ENCODE results near the gene ADRA2C.

ADRA2C gene

DNA sequence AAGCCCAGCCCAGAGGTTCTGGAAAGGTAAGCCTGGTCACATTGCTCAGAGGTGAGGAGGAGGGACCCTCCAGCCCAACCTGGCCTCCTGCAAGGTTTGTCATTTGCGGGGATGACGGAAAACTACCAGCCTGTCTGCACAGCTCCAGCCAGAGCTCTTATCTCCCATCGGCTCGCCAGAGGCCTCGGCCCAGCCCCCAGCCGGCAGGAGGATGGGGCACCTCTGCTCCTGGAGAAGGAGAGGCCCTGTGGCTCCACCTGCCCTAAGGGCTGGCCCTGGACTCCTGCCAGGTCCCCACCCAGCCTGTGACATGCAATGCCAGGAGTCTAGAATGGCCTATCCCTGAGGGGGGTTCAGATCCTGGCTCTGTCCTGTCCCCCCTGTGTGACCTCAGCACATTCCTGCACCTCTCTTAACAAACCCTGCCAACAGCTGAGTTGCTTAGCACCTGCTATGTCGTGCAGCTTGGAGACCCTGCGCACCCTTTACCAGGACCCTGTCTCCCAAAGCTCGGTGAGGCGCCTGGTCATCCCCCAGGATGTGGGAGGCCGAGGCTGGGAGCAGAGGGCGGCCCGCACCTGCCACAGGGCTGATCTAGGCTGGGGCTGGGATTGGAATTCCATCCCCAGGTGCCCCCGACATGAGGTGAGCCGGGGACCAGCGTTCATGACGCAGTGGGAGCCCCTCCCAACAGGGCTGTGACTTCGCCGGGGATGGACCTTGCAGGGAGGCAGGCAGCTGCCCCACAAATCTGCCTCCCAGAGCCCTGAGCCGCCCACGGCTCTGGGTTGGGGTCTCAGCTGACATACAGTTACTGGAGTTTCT lies 14.4 kb downstream of the ADRA2C start:
- no peak for DNase-seq

DNA sequence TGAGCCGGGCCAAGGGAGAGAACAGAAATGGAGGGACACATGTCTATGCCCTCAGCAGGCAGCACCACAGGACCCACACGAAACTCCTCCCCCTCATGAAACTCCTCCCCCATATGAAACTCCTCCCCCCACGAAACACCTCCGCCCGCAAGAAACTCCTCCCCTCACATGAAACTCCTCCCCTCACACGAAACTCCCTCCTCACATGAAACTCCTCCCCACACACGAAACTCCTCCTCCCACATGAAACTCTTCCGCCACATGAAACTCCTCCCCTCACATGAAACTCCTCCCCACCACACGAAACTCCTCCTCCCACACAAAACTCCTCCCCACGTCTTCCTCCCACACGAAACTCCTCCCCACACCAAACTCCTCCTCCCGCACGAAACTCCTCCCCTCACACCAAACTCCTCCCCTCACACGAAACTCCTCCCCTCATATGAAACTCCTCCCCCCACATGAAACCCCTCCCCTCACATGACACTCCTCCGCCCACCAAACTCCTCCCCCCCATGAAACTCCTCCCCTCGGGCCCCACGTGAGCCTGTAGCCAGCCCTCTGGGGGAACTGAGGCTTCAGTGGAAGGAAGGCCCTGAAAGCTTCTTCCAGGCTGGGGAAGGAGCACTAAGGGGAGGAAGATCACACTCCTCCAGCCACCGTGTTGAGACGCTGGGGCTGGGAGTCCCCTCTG lies 15.2 kb downstream of the ADRA2C start:
- no peak for DNase-seq

DNA sequence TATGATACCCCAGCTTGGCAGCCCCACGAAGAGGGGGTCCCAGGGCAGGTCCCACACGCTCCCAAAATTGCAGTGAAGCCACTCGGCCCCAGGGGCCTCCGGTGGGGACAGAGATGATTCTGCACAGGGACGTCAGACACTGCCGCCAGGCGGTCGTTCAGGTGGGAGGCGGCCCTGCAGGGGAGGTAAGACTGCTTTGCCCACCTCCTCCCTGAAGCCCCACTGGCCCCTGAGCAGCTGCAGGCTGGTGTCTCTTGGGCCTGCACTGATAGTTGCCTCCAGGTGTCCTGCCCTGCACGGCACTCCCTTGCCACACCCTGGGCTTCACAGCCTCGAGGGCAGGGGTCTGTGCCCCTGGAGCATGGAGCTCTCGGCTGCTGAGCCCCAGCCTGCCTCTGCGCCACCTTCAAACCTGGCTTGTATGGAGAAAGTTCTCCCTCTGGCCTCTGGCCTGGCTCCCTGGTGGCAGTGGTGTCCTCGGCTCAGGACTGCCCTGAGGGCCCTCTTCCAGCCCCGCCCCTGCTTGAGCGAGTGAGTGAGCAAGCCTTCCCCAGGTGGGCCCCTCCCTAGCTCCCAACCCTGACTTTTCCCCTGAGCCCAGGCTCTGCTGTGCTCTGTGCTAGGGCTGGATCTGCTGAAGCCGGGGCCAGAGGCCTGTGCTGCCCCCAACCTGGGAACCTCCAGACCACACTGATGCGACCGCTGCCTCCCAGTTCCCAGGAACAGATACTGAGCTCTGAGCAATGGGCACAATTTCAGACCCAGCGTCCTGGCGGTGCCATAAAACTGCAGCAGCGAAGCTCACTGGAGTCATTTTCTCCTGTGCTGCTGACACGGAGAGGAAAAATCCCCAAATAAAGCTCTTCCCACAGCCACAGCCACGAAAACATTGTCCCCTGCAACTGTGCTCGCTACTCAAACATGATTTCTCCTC lies 16.1 kb downstream of the ADRA2C start:
- DNase-seq, result no peak

DNA sequence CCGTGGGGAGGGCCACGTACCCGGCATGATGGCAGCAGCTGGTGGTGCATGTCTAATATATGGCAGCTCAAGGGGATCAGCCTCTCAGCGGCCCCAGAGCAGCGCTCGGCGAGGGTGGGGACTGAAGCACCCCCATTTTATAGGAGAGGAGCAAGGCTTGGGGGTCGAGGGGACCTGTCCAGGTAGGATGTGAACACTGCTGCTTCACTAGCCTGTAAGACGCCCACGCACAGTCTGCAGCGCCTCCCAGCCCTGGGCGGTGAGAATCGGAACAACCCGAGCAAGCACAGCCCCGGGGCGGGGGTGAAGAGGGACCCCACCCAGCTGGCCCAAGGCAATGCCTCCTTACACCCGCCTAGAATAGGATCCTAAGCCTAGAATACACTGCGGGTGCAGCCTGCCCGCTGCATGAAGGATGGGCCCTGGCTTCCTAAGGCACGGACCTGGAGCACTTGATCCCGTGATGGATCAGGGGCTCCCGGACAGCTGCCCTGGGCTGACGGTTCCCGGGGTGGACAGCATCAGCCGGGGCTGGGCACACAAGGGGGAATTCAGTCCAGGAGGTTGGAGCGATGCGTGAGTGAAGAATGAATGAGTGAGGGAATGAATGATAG lies 17.6 kb downstream of the ADRA2C start:
- no peak for DNase-seq

DNA sequence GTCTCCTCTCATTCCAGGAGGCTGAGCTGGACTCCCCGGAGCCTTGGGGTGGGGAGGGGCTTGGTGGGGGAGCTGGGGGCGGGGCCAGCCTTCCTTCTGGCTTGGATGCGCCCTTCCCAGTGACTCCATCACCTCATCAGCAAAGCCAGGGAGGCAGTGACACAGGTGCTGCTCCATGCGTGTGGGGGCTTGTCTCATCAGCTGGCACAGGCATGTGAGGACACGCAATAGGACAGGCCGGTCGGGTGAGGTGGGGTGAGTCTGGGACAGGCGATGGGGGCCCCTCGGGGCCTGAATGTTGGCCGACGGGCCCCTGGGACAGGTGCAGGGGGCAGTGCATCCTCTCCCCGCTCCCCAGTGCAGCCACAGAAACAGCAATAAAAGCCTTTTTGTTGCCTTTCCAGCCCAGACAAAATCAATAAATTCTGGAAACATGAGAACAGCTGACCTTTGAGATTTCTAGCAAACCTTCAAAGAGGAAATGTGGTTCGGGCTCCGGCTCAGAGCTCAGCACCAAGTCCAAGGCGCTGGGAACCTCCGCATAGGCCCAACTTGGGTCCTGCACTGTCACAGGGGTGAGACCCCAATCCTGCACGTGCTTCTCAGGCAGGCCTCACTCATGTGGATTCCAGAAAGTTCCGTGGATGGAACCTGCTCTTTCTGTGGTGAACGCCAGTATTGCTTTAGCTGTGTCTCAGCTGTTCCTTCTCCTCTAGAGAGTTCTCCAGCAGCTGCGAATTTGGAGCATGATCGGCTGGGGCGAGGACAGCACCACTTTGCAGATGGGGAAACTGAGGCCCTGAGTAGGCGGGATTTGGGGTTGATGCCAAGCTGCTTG lies 18.5 kb downstream of the ADRA2C start:
- DNase-seq, result no peak

DNA sequence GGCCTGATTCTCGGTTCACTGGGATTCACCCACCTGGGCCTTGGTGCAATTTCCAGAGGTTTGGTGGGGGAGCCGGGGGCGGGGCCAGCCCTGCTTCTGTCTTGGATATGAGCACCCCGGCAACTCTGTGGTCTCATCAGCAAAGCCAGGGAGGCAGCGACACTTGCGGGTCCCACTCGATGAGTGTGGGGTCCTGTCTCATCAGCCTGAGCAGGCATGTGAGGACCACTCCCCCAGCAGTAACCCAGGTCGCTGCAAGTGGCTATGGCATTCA lies 19.0 kb downstream of the ADRA2C start:
- DNase-seq, result no peak

DNA sequence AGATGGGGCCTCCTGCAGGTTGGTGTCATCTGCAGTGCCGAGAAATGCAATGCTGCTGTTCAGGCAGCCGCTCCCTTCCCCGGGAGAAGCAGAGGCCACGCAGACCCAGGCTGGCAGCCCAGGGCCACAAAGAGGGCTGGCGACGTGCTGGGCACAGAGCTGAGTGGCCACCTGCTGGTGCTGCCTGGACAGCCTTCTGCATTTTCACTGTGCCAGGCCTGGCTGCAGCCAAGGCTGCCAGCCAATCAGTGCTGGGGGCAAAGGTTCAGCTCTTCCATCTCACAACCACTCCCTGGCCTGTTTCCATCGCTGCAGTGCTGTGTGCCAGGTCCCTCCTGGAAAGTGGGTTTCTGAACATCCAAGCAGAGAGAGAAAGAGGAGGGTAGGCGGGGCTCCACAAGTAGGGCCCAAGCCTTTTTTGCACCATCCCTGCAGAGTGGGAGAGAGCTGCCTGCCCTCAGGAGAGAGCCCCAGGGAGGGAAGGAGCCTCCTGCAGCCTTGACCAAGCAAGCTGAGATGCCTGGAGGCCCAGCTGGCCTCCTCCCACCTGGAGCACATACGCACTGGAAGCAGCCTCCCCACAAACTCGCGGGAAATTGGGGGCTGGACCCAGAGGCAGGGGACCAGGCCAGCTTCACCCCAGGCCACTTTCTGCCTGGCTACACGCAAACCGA lies 20.1 kb downstream of the ADRA2C start:
- DNase-seq, result no peak

DNA sequence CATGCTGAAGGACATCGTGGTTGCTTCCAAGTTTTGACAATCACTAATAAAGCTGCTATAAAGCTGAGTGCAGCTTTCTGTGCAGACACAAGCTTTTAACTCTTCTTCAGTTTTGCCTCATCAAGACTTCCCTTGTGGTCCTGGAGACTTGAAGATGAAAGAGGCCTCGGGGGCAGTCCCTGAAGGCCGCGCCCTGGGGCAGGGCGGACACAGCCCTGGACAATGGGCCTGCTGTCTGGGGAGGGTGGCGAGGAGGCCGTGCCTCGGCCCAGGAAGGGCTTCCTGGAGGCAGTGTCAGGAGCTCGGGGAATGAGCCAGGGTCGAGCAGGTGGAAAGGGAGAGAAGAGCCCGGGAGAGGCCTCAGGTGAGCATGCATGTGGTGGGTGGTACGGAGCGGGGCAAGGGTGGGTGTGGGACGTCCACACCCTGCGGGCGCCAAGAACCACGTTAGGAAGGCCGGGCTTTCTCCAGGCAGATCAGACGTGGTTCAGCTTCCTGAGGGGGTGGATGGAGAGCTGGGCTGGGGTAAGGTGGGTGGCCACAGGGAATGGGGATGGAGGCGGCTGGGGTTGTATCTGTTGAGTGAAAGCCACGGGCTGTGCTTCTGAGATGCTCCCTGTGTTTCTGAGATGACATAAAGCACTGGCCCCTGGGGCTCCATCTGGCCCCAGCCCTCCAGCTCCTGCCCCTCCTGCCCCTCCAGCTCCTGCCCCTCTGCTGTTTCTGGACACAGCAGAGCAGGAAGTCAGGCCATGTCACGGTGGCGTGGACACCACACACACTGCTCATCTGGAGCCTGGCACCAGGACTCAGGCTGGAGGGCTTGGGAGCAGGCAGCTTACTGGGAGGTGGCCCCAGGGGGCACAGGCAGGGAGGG lies 21.5 kb downstream of the ADRA2C start:
- no peak for DNase-seq

DNA sequence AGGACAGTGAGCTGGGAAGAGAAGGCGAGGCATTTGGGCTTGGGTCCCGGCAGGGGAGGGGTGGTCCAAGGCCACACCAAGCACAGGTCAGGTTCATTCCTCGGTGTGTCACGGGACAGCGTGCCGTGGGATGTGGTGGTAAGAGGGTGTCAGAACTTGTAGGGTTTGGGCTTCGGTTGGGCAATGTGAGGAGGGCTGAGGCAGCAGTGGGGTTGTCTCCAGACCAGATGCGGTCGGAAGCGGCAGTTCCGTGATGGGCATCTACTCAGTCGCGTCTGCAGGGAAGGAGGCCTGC lies 22.1 kb downstream of the ADRA2C start:
- no peak for DNase-seq

DNA sequence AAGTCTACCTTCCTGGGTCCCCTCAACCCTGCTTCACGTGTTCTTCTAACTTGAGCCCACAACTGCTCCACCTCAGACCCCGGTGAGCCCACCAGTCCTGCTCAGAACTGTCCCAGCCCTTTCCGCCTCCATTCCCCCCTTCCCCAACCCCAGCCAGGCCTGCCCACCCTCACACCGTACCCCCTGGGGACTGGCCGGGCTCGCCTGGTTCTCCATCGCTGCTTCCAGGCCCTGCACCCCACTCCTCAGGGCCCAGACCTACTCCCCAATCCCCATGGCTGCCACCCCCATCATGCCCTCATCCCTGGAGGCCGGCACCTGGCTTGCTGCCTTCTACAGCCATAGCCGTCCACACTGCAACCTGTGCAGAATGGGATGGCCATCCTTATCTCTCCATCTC lies 23.4 kb downstream of the ADRA2C start:
- no peak for DNase-seq

DNA sequence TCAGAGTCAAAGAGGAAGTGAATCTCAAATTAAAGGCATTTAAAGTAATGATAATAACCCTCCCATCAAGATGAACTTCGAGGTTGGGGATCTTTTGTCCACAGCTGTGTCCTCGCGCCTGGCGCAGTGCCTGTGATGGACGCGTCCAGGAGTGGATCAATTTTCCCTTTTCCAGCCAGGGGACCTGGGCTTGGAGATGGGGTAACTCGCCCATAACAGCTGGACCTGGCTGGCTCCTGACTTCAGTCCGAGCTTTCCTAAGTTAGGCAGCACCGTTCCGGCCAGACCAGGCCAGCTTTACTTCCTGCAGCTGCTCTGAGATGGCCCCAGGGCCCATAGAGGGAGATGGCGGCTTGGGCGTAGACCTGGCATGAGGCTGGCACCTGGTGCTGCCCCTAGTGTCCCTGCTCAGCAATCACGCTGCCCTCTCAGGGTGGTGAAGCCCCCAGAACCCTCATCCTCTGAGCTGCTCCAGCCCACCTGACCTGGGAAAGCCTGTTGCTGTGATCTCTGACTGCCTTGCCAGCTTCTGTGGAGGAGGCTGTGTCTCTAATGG lies 23.9 kb downstream of the ADRA2C start:
- no peak for DNase-seq

DNA sequence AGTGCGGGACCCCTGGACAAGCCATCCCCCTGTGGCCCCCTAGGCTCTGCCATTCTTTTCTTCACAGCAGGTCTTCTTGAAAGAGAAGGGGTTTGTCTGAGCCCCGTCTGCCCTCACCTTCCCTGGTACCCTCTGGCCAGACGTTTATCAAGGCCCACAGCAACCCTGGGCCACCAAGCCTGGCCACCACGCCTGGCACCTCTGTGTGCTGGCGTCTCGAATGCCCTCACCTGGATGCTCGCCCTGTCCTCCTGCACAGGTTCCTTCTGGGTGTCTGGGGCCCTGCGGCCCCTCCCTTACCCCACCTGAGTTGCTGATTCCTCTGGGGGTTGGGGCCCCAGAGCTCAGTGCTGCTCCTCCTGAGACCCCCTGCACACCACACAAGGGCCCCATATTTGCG lies 25.1 kb downstream of the ADRA2C start:
- DNase-seq, result no peak

DNA sequence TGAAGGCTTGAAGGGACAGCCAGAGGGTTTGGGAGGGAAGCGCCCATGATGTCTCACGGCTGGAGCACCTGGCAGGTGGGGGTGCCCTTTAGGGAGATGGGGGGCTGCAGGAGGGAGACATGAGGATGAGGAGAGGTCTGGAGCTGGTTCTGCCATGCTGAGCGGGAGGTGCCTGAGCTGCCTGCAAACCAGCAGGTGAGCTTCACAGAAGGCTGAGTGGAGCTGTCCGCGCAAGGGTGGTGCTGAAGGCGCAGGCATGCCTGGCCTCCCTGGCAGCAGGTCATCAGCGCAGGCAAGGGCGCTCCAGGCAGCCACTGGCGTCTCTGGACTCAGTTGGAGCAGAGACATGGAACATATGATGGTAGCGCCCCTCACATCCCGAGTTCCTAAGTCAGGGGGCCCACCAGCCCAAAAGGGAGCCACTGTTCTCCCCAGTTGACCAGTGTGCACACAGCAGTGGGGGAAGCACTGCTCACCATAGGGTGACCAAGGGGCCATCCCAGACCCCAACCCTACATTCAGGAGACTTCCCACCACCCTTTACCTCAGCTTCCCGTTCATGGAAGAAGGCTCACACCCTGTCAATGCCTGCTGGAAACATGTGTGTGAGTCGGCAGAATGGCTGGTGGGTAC lies 25.8 kb downstream of the ADRA2C start:
- DNase-seq, result no peak

DNA sequence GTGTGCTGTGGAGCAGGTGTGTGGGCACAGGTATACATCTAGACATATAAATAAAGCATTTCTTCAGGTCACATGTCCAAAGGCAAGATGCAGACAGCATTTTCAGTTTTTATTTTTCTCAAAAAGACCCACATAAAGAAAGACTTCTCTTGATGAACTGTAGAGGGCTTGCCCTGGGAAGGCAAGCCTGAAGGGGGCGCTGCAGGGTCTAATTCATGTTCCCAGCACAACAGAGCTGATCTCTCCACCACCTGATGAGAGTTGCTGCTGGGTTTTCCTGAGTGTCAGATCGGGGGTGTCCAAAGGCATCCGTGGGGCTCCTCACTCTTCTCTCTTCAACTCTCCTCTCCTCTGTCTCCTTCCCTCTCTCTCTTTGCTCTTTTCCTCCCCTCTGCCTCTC lies 26.6 kb downstream of the ADRA2C start:
- no peak for DNase-seq

DNA sequence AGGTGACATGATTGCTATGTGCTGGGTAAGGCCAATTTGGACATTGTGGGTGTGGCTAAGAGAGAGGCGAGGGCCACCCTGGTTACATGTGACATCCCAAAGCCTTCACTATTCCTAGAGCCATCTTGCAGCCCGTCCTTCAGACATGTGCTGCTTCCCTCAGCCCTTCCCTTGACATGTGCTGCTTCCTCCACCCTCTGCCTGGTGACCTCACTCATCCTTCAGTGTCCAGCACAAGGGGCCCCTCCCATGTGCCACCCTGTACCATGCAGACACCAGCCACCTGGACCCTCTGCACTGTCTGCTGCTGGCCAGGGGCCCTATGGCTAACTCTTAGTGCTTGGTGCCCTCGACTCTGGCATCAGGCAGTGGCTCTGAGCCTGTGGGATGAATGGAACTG lies 27.4 kb downstream of the ADRA2C start:
- DNase-seq, result no peak

DNA sequence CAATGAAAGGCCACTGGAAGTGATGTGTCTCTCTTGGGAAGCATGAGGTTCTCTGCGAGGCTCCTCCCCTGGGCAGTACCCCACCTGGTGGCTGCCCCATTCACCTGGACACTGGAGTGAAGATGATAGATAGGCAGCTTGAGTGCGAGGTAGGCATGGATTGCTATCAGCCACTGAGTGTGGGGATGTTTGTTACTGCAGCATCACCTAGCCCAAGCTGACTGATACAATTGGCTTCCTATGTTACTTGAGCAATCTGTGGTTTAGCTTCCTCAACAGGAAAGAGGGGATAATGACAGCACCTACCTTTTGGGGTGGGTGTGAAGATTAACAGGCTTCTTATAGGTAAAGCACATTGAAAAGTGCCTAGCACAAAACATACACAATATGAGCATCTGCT lies 30.8 kb downstream of the ADRA2C start:
- DNase-seq, result no peak

DNA sequence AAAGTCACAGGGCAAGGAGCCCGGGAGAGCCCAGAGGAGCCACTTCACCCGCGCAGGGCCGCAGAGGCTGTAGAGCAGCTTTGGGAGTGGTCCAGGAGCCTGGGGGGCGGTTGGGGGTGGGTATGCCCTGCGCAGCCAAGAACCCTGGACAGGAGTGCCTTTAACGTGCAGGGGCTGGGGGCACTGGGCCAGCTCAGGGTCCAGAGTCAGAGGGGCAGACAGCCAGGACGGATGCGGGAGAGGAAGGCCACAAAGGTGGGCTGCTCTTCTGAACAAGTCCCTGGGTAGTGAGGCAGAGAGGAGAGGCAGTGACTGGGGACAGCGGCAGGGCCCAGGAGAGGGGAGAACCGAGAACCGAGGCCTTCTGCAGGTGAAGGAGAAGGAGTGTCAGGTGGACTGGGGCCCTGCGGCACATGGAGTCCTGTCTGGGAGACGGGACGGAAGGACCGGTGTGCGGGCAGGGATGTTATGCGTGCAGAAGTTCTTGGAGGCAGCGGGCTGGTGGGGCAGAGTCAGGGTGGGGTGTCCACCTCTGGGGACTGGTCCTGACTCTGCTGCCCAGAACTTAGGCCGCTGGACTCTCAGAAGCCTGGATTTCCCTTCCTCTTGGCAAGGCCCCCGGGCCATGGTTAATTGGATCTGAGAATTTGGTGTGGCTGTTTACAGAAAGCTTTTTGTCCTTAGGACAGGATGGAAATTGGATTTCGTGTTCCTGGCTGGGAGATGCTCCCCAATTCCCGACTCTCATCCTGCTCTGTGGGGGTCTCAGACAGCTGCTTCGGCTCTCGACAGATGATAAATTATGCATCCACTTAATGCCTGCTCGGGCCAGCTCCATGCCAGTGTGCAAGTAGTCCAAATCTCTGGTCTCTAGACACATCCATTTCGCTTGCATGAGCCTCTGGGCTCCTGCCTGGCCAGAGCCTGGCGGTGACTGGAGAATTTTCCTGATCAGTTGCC lies 31.9 kb downstream of the ADRA2C start:
- DNase-seq, result no peak

DNA sequence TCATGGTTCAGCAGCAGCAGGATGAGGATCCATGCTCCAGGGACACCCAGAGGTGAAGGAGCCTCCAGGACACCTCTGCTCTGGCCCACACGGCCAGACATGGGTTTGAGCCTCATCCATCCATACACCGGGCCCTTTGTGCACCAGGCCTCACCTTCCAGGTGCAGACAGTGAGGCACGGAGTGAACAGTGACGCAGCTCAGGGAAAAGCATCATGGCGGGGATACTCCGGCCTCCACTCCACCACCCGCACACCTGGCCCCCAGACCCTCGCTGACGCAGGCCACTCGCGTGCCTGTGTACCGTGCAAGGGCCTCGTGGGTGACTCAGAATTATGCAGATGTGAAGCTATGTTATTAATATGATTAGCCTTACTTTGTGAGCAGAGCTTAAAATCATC lies 33.3 kb downstream of the ADRA2C start:
- no peak for DNase-seq

DNA sequence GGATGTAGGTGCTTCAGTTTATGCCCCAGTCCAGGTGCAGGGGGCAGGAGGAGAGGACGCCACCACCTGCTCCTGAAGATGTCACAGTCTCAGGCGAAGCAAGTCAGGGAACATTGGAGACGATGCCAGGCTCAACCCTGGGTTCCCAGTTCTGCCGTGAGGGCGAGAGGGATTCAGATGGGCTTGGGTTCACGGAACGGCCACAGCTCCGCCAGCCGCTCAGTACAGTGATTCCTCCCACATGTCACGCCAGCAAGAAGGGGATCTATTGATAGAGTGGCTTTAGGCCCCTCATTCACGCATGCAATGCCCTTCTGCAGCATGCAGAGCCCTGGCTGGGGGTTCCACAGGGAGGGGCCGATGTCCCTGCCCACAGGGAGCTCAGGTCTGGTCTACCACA lies 34.2 kb downstream of the ADRA2C start:
- DNase-seq, result no peak
